C4-2B (cell line): ENCODE results near the gene SPHK1.

Experiments used
- ZFX ChIP-seq: fragments of 450-650 bp; IDR thresholded peaks from 2 replicates; pipeline ENCODE4 v1.6.1; 2017
- TF ChIP-seq, protein P1 (sequence below): fragments of 450-650 bp; conservative IDR thresholded peaks from 2 replicates; pipeline ENCODE4 v1.5.1; 2017; ENCODE audit warnings: mild to moderate bottlenecking

DNA sequence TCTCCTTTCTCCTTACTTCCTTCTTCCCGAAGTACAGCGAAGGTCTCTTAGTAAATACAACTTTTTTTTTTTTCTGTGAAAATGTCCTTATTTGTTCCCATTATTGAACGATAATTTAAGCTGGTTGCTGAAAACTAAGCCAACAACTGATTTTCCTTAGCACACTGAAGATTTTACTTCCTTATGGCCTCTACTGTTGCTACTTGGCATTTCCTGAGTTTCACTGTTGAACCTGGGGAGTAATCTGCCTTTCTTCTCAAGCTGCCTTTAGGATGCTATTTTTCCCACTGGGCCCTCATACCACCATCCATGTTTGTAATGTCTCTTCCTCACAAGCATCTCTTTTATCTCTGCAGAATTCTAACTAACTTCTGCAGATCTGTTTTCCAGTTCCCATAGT is 42.4 kb downstream of the SPHK1 start:
- TF ChIP-seq, protein P1, sequence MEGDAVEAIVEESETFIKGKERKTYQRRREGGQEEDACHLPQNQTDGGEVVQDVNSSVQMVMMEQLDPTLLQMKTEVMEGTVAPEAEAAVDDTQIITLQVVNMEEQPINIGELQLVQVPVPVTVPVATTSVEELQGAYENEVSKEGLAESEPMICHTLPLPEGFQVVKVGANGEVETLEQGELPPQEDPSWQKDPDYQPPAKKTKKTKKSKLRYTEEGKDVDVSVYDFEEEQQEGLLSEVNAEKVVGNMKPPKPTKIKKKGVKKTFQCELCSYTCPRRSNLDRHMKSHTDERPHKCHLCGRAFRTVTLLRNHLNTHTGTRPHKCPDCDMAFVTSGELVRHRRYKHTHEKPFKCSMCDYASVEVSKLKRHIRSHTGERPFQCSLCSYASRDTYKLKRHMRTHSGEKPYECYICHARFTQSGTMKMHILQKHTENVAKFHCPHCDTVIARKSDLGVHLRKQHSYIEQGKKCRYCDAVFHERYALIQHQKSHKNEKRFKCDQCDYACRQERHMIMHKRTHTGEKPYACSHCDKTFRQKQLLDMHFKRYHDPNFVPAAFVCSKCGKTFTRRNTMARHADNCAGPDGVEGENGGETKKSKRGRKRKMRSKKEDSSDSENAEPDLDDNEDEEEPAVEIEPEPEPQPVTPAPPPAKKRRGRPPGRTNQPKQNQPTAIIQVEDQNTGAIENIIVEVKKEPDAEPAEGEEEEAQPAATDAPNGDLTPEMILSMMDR = no peak
- no peak for TF ChIP-seq ZFX
